ENCODE measurements around the gene SDK2. TPM values are rescaled to one million over a fixed set of nuclear protein-coding genes. Genes with fewer than 3 reads are reported as not detected.

The SDK2 gene
- total RNA-seq, 1 donor from 2014 or later, result 1.4 TPM

GRCh38 chr17:73576556-73577098, 67.6 kb downstream of the SDK2 start:
- no peak overlapping the region for H3K4me3 ChIP-seq
- no peaks in the 10 kb centered on the region for H3K4me1 ChIP-seq
- no peaks in the 10 kb centered on the region for H3K9me3 ChIP-seq
- no peaks in the 10 kb centered on the region for H3K27me3 ChIP-seq (ENCODE audit: low read depth)
- DNase-seq, result no peak
- no peak for TF ChIP-seq CTCF (IDR thresholded peaks at IDR 0.05)
- no peak for ATAC-seq
- no peaks in the 10 kb centered on the region for H3K36me3 ChIP-seq
- intact Hi-C loops (cut with DNase I), result no loop called here
- H3K27ac ChIP-seq, result no peak overlapping the region

GRCh38 chr17:73575470-73576221, 68.6 kb downstream of the SDK2 start:
- TF ChIP-seq CTCF (IDR thresholded peaks at IDR 0.05), result no peak
- H3K36me3 ChIP-seq, result no peaks in the 10 kb centered on the region
- ATAC-seq (no peak), DNase-seq (no peak)
- no peak overlapping the region for H3K27ac ChIP-seq
- H3K4me1 ChIP-seq, result no peaks in the 10 kb centered on the region
- intact Hi-C loops (cut with DNase I), result no loop called here
- no peak overlapping the region for H3K4me3 ChIP-seq
- H3K9me3 ChIP-seq, result no peaks in the 10 kb centered on the region
- H3K27me3 ChIP-seq (ENCODE audit: low read depth), result no peaks in the 10 kb centered on the region

- no peak overlapping the region for H3K4me3 ChIP-seq
- peak; percentile 73 for DNase-seq
- intact Hi-C loops (cut with DNase I), result no loop called here
- peaks cover 6% of the 10 kb centered on the region for H3K4me1 ChIP-seq
- H3K27ac ChIP-seq, result no peak overlapping the region
- no peaks in the 10 kb centered on the region for H3K36me3 ChIP-seq
- H3K27me3 ChIP-seq (ENCODE audit: low read depth), result no peaks in the 10 kb centered on the region
- peak; percentile 78 to 91 for ATAC-seq
- TF ChIP-seq CTCF (IDR thresholded peaks at IDR 0.05), result no peak
- H3K9me3 ChIP-seq, result no peaks in the 10 kb centered on the region
Measured at GRCh38 chr17:73571511-73572130, 72.6 kb downstream of the SDK2 start.

DNA sequence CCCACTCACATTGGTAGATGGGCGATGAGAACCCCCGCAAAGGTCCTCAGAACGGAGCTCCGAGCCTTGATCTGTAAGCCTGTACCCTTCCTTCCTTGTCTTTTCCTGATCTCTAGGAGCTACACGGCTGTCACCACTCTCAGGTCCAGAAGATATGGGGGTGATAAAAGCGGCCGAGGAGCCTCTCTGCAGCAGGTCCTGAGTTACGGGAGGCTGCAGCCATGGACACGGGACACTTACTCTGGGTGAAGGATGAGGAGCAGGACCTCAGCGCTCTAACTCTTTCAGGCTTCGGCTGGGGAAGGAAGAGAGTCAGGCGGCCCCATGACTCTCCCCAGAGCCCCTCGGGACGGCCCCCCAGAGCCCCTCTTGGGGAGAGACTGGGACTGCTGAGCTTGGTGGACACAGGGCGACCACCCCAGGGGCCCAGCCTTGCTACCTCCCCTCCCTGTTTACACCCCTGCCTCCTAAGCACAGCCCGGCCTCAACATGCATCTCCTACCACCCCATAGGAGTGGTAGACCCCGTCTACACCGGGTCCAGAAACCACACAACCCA, 74.4 kb downstream of the SDK2 start:
- Histone ChIP-seq H3K27ac (no peak overlapping the region), H3K9me3 (no peaks in the 10 kb centered on the region), H3K27me3 (ENCODE audit: low read depth) (no peaks in the 10 kb centered on the region), H3K4me1 (peaks cover 6% of the 10 kb centered on the region), H3K36me3 (no peaks in the 10 kb centered on the region), H3K4me3 (no peak overlapping the region)
- intact Hi-C loops (cut with DNase I), result no loop called here
- ATAC-seq (no peak), DNase-seq (no peak)
- TF ChIP-seq CTCF (IDR thresholded peaks at IDR 0.05), result no peak

DNA sequence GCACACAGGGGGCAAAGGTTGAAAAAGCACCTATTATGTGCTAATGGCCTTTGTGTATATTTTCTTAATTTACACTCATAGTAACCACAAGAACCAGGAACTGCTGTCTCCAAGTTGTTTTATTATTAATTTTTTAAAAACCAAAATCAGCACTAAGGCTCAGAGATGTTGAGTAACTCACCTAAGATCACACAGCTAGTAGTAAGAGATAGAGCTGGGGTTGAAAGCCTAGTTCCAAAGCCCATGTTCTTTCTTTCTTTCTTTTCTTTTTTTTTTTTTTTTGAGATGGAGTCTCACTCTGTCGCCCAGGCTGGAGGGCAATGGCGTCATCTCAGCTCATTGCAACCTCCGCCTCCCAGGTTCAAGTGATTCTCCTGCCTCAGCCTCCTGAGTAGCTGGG, 75.3 kb downstream of the SDK2 start:
- Histone ChIP-seq H3K27ac (no peak overlapping the region), H3K4me3 (no peak overlapping the region), H3K9me3 (no peaks in the 10 kb centered on the region), H3K27me3 (ENCODE audit: low read depth) (no peaks in the 10 kb centered on the region), H3K36me3 (no peaks in the 10 kb centered on the region), H3K4me1 (peaks cover 6% of the 10 kb centered on the region)
- intact Hi-C loops (cut with DNase I), result no loop called here
- DNase-seq (no peak), ATAC-seq (no peak)
- no peak for TF ChIP-seq CTCF (IDR thresholded peaks at IDR 0.05)
